Right renal cortex interstitium (tissue), 3 donors: ENCODE results near the gene IRX4. TPM values are rescaled to one million over a fixed set of nuclear protein-coding genes. Genes with fewer than 3 reads are reported as not detected.
"Not testable (repeated sequence)": the region's sequence is repeated elsewhere in the genome, so short reads cannot be mapped to it uniquely, and the experiment has no call there.

Source experiments
- DNase-seq, 3 donors: peaks; one replicate each; pipeline ENCODE4 v3.0.0-alpha.2; 2013; ENCODE audit warnings: low read depth in 3 of 3, low spot score in 2 of 3
- polyA plus RNA-seq, 3 donors: library from polyadenylated mRNA; unstranded; fragments of 120-200 nt; gene quantifications; one replicate each; pipeline ENCODE4 v1.2.1, GENCODE V29; 2013; ENCODE audit not compliant: insufficient read length in 3 of 3

Gene IRX4
- polyA plus RNA-seq, 3 donors = 0.24 to 0.61 (median 0.29) TPM

DNA sequence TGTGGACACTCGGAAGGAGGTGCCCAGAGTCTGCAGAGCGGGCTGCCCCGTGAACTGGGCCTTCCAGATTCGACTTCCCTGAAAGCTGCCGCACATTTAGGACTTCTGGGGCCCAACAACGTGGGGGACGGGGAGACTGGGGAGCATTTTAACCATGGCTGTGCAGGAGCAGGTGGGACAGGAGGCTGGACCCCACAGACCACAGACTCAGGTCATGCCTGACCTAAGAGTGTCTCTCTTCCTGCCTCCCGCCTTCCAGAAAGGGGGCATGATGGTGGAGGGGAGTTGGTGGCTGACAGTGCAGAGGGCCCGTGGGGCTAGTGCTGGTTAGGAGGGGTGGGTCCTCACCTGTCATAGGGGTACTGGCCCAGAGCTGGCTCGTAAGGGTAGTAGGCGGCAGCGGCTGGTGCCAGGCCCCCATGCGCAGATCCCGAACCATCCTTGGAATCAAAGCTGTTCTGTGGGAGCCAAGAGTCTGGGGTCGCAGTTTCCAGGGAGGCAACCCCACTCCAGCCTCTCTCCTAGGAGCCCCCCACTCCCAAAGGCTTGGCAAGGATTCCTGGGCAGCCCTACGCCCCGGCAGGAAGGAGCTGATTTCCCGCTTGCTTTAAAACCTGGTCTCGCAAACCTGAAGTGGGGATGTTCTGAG, 2.2 kb downstream of the IRX4 start:
- DNase-seq = no peak

DNA sequence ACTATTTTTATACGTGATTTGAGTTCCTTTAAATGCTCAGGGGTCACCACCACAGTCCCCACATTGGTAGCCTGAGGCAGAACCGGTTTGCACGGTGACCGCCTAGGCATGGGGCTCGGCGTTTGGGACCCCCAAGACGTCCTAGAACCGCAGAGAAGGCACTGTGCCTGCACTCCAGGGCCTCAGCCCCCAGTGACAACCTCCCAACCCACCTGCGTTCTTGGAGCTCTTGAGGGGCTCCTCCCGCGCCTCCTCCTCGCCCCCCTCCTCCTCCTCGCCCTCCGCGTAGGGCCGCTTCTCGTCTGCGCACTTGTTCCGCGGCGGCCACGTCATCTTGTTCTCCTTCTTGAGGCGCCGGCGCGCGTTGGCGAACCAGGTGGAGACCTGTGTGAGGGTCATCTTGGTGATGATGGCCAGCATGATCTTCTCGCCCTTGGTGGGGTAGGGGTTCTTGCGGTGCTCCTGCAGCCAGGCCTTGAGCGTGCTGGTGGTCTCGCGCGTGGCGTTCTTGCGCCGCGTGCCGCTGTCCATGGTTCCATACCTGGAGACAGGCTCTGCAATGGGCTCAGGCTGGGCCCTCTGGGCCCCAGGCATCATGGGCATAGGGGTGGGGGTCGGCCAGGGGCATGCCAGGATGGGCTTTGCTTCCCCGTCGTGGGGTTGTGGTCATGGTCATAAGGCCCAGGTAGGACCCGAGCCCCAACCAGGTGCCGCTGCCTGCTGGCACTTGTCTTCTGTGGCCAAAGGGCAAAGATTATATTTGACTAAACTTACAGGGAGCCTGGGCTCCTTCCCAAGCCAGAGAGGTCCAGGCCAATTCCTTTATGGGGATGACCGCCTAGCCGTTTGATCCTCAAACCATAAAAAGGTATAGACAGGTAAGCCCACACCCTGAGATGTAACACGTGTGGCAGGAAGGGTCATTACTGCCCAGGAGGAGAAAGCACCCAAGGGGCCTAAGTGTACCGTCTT, 3.1 kb downstream of the IRX4 start:
- DNase-seq = no peak

DNA sequence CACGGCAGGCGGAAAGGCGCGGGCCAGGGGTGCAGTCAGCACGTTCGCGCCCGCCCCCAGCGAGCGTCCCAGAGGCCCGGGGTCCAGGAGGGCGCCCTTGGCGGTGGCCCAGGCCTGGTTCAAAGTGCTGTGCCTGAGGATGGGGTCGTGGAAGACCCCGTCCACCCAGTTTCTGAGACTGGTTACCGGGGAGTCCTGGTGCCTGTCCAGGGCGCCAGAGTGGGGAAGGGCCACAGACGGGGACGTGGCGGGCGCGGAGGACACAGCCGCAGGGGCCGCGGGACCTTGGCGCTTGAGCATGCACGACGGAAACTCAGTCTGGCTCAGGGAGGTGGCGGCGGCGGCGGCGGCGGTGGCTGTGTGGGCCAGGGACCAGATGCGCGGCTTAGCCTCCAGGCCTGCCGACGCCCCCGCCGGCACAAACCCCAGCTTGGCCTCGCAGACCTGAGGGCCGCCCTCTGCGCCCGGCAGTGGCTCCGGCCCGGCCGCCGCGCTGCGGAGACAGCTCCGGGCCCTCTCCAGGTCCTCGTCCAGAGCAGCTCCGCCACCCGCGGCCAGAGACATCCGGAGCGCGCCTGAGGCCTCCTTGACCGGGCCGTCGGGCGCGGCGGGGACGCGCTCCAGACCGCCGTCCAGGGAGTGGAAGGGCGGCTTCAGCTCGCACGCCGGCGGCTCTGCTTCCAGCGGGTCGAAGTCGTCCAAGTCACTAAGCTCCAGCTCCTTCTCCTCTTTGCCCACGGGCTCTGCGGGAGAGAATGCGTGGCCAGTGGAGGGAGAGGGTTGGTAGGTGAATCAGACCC, 4.5 kb downstream of the IRX4 start:
- no peak for DNase-seq

GRCh38 chr5:1877103-1878049, 5.3 kb downstream of the IRX4 start:
- no peak for DNase-seq

DNA sequence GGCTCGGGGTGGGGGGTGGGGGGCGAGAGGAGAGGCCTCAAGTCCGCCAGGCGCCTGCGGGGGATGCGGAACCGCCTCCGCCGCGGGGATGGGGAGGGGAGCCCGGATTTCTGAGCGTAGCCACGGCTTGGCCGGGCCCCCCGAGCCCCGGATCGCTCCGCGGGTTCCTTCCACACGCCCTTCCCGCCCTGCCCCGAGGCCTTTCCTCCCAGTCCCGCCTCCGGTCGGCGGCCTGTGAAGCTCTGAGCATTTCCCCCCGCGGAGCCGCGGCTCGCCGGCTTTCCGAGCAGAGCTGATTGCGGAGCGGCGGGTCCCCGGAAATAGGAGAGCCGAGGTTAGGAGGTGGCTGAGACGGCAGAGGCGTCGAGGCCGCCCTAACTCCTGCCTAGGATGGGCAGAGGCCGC, 6.1 kb downstream of the IRX4 start:
- DNase-seq = no peak

DNA sequence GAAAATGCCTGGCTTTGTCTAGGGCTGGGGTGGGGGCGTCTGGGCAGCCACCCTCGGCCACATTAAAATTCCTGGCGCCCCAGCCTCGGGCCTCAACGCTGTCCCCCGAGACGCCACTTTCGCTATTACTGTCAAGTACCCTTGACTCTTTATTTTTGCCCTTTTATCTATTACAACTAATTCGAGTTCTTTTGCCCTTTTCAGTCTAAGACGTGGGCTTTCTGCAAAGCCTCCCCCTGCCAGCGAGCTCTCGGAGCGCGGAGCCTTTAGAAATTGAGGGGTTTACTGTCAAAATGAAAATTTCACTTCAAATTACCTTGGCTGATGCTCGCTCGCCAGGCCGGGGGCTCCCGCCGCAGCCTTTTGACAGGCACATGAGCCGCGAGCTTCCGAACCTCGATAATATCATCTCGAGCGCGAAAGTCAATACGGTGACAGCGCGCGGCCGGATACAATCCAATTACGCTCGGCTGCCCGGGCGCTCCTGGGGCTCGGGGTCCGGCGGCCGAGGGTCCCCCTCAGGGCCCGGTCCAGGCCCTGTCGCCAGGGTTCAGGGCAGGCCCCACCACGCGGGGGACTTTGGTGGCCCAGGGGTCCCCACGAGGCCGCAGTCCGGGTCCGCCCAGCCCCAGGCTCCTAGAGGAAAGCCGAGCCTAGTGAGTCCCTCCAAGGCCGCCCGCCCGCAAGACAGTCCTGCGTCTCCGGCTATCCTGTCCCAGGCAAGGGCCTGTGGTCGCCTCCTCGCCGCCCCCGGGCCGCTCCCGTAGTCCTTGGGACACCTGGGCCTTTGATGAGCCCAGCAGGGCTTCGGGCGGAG, 6.7 kb downstream of the IRX4 start:
- no peak for DNase-seq

DNA sequence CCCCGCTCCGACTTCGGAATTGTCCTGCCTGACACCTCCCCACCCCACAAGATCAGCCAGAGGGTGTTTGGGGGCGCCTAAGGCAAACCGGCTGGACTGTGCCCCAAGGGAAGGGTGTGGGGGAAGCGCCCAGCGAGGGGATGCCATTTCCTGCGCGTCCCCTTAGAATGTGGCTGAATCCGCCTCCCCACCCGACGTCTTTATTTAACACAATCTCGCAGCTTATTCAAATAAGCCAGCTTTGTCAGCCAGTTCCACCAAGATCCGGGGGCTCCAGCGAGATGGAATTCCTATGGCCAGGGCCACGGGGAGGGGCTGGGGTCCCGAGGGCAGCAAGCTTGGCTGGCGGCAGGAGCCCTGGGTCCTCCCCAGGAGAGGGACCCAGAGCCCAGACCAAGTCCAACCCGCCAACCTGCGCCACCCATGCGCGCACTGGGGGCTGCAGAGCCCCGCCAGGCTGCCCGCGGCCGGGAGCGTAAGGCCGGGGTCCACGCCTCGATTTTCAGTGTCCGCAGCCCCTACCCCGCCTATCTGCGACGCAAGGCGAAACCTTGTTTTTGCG, 7.4 kb downstream of the IRX4 start:
- no peak for DNase-seq

GRCh38 chr5:1874771-1875220, 7.9 kb downstream of the IRX4 start:
- DNase-seq = no peak

- no peak for DNase-seq
Measured at GRCh38 chr5:1874348-1874747, 8.4 kb downstream of the IRX4 start.

- no peak for DNase-seq
Measured at GRCh38 chr5:1873243-1873959, 9.3 kb downstream of the IRX4 start.

GRCh38 chr5:1871441-1871840, 11.3 kb downstream of the IRX4 start:
- no peak for DNase-seq

GRCh38 chr5:1870435-1871272, 12.1 kb downstream of the IRX4 start:
- DNase-seq = not testable (repeated sequence)

DNA sequence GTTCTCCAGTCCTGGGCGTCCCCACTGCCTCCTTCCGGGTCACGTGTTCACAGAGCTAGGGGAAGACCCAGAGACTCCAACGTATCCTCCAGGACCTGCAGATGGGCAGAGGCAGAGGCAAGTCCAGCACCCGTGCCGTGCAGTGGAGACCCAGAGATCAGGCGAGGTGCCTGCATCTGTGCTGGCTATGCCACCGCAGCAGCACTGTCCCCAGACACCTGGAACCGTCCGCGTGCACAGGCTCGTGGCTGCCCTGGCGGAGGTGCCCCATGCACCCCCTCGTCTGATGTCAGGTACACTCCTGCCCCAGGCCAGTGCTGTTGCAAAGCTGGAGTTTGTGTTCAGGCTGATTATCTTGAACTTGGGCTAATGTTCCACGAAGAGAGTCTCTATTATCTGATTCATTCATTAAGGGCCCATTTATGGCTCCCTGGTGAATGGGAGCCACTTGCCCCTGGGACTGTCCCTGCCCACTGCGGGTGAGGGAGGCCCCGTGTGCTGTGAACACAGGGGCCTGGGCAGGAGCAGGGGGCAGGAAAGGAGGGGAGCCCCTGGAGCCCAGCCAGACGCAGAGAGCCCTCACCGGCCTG, 13.7 kb downstream of the IRX4 start:
- DNase-seq = no peak

DNA sequence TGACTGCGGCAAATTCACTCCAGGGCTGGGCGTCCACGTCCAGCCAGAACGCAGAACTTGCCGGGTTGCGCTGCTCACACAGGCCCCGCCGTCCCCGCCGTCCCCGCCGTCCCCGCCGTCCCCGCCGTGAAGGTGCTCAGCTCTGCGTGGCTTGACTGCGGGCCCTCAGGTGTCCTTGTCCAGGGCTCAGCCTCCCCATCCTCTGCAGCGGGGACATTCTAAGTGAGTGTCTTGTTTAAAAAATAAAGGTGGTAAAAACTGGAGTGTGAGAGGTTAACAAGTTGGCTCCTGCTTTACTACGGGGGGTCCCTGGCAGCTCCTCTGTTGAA, 14.9 kb downstream of the IRX4 start:
- no peak for DNase-seq

DNA sequence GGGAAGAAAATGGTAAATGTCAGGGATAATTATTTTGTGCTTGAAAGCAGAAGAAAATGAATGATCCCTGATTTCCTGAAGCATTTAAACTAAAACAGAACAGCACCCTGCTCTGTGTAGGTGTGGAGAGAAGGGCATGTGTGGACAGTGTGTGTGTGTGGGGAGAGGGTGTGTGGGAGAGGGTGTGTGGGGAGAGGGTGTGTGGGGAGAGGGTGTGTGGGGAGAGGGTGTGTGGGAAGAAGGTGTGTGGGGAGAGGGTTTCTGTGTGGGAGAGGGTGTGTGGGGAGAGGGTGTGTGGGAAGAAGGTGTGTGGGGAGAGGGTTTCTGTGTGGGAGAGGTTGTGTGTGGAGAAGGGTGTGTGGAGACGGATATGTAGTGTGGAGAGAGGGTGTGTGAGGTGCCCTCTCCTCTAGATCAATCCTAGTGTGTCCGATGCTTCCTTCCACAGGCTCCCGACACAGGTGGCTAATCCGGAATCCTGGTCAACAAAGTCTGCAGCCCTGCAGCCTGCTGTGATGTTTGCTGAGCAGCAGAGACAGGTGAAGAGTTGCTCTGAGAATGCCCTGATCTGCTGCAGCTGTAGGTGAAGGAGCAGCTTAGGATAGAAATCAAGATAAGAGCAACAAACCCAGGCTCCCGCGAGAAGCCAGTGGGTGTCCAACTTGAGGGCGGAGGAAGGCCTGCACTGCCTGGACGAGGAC, 15.5 kb downstream of the IRX4 start:
- DNase-seq = no peak

- DNase-seq = no peak
Measured at GRCh38 chr5:1865948-1866347, 16.8 kb downstream of the IRX4 start.
